ENCODE data around the gene RPGRIP1L. TPM values are rescaled to one million over a fixed set of nuclear protein-coding genes. Genes with fewer than 3 reads are reported as not detected.

Gene RPGRIP1L
- total and polyA plus RNA-seq, 5 donors from 2014 or later = 1.5 to 3.2 (median 1.9) TPM

DNA sequence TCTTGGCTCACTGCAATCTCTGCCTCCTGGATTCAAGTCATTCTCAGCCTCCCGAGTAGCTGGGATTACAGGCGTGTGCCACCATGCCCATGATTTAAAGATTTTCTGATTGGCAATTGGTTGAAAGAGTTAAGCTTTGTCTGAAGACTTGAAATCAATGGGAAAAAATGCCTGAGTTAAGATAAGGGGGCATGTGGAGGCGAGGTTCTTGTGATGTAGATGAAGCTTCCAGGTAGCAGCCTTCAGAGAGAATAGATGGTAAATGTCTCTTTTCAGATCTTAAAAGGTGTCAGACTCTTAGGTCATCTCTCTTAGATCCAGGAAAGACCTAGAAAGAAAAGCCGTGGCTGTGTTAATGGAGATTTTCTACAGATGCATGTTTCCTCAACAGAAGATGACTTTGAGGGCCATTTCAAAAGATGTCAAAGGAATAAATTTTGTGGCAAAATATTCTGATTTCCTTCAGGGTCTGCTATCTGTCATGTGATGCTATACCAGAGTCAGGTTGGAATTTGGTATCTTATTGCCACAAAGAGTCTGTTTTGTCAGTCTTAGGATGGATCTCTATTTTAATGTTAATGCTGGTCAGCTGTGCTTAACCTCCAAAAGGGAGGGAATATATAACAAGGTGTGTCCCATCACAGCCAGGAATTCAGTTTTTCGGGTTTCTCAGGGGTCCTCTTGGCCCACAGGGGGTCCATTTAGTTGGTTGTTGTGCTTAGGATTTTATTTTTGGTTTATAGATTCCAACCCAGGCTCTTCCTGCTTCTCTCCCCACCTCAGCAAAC lies 142.4 kb downstream of the RPGRIP1L start:
- H3K4me3 Mint-ChIP-seq = no peak overlapping the region
- no peaks in the 10 kb centered on the region for H3K36me3 Mint-ChIP-seq
- no peaks in the 10 kb centered on the region for H3K4me1 ChIP-seq (ENCODE audit: control insufficient read depth, insufficient read depth, low read length, poor library complexity, severe bottlenecking)
- no peak overlapping the region for H3K27ac Mint-ChIP-seq
- H3K4me3 ChIP-seq (ENCODE audit: low read depth, low read length) = no peak overlapping the region
- no peaks in the 10 kb centered on the region for H3K36me3 ChIP-seq (ENCODE audit: control insufficient read depth, insufficient read depth, low read length)
- peaks cover 0 to 3% (median 0%) of the 10 kb centered on the region in 7 donors for H3K9me3 Mint-ChIP-seq
- H3K9me3 ChIP-seq (ENCODE audit: control insufficient read depth in 2 of 2, low read length in 2 of 2) = no peaks in the 10 kb centered on the region
- no peak for ATAC-seq (ENCODE audit: low read depth in 2 of 2)
- no peak for DNase-seq
- no peaks in the 10 kb centered on the region for H3K27me3 ChIP-seq (ENCODE audit: control insufficient read depth, insufficient read depth, low read length)
- H3K27ac ChIP-seq (ENCODE audit: insufficient read depth, low read length, poor library complexity, severe bottlenecking) = no peak overlapping the region
- H3K4me1 Mint-ChIP-seq = no peaks in the 10 kb centered on the region
- peaks cover 4% of the 10 kb centered on the region for H3K27me3 Mint-ChIP-seq

DNA sequence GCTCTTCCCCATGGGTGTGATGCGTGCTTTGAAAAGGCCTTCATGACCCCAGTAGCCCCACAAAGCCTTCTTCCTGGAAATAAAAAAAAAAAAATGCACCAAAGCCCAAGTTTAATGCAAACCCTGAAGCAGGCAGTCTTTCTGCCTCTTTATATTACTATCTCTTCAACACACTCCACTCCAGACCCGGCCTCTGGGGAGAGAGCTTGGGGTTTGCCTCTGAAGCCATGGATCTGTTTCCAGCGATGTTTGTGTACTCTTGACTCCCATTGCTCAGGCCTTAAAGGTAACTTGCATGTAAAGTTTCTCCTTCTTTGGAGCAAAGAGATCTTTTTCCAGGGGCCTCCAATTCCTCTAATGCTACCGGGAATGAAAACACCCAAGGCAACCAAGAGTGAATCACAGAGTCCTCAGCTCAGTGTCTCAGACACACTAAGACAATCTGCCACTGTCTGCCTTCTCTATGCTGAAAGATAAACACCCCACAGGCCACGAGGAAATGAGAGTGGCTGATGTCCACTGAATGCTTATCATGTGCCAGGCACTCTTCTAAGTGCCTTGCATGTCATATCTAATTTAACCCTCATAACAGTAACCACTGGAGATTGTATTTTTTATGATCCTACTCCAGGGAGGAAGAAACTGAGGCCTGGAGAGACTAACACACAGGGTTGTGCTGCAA lies 144.2 kb downstream of the RPGRIP1L start:
- Mint-ChIP-seq H3K4me3 (no peak overlapping the region), H3K27me3 (no peaks in the 10 kb centered on the region), H3K9me3 (peaks cover 0 to 3% (median 0%) of the 10 kb centered on the region in 7 donors), H3K4me1 (no peaks in the 10 kb centered on the region), H3K27ac (no peak overlapping the region), H3K36me3 (no peaks in the 10 kb centered on the region)
- H3K4me3 ChIP-seq (ENCODE audit: low read depth, low read length) = no peak overlapping the region
- ATAC-seq (ENCODE audit: low read depth in 2 of 2) (no peak), DNase-seq (no peak)
- H3K27me3 ChIP-seq (ENCODE audit: control insufficient read depth, insufficient read depth, low read length) = no peaks in the 10 kb centered on the region
- H3K27ac ChIP-seq (ENCODE audit: insufficient read depth, low read length, poor library complexity, severe bottlenecking) = no peak overlapping the region
- no peaks in the 10 kb centered on the region for H3K36me3 ChIP-seq (ENCODE audit: control insufficient read depth, insufficient read depth, low read length)
- no peaks in the 10 kb centered on the region for H3K9me3 ChIP-seq (ENCODE audit: control insufficient read depth in 2 of 2, low read length in 2 of 2)
- no peaks in the 10 kb centered on the region for H3K4me1 ChIP-seq (ENCODE audit: control insufficient read depth, insufficient read depth, low read length, poor library complexity, severe bottlenecking)

DNA sequence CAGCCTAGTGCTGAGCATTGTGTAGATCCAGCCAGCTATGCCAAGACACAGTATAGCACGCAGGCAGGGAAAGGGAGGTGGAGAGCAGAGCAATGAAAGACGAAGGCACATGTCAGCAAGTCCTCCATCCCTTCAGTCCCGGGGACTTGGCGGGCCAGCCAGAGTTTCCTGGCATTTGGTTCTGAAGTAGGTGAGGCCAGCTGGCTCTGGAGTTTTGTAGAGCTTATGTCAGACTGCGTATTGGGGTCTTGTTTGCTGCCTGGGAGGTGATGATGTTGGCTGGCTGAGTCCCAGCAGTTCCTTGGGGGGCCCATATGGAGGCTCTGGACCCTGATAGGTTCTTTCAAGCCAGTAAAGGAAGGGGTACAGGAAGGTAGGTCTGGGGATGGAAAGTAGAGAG lies 144.9 kb downstream of the RPGRIP1L start:
- Histone ChIP-seq H3K9me3 (ENCODE audit: control insufficient read depth in 2 of 2, low read length in 2 of 2) (no peaks in the 10 kb centered on the region), H3K4me3 (ENCODE audit: low read depth, low read length) (no peak overlapping the region), H3K4me1 (ENCODE audit: control insufficient read depth, insufficient read depth, low read length, poor library complexity, severe bottlenecking) (no peaks in the 10 kb centered on the region), H3K27ac (ENCODE audit: insufficient read depth, low read length, poor library complexity, severe bottlenecking) (no peak overlapping the region), H3K36me3 (ENCODE audit: control insufficient read depth, insufficient read depth, low read length) (no peaks in the 10 kb centered on the region), H3K27me3 (ENCODE audit: control insufficient read depth, insufficient read depth, low read length) (no peaks in the 10 kb centered on the region)
- no peaks in the 10 kb centered on the region for H3K4me1 Mint-ChIP-seq
- H3K27me3 Mint-ChIP-seq = peaks cover 6% of the 10 kb centered on the region
- H3K27ac Mint-ChIP-seq = peak overlapping the region in 1 of 3 donors; percentile 44
- ATAC-seq (ENCODE audit: low read depth in 2 of 2) (no peak), DNase-seq (no peak)
- no peaks in the 10 kb centered on the region for H3K36me3 Mint-ChIP-seq
- peaks cover 0 to 2% (median 0%) of the 10 kb centered on the region in 7 donors for H3K9me3 Mint-ChIP-seq
- H3K4me3 Mint-ChIP-seq = no peak overlapping the region

DNA sequence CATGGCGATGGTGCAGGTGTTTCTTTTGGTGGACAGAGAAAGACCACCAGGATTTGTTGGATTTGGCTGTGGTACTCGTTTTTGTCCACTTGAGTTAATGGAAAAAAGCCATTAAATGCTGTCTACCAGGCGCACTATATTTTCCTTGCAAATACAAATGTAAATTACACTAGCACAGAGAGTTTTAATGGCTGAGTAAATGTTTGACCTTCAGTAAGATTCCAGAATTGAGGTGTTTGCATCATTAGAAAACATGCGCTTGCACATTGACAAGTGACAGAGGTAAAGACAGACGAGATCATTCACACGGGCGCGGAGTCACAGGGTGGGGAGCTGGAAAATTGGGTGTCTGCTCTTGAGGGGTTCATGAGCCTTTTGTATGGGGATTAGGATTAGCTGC lies 147.1 kb downstream of the RPGRIP1L start:
- H3K9me3 Mint-ChIP-seq = no peaks in the 10 kb centered on the region
- no peaks in the 10 kb centered on the region for H3K4me1 Mint-ChIP-seq
- H3K36me3 ChIP-seq (ENCODE audit: control insufficient read depth, insufficient read depth, low read length) = no peaks in the 10 kb centered on the region
- H3K27me3 Mint-ChIP-seq = peaks cover 8% of the 10 kb centered on the region
- no peaks in the 10 kb centered on the region for H3K4me1 ChIP-seq (ENCODE audit: control insufficient read depth, insufficient read depth, low read length, poor library complexity, severe bottlenecking)
- no peaks in the 10 kb centered on the region for H3K27me3 ChIP-seq (ENCODE audit: control insufficient read depth, insufficient read depth, low read length)
- no peaks in the 10 kb centered on the region for H3K36me3 Mint-ChIP-seq
- DNase-seq (no peak), ATAC-seq (ENCODE audit: low read depth in 2 of 2) (no peak)
- no peak overlapping the region for H3K4me3 ChIP-seq (ENCODE audit: low read depth, low read length)
- H3K4me3 Mint-ChIP-seq = no peak overlapping the region
- H3K9me3 ChIP-seq (ENCODE audit: control insufficient read depth in 2 of 2, low read length in 2 of 2) = no peaks in the 10 kb centered on the region
- no peak overlapping the region for H3K27ac Mint-ChIP-seq
- no peak overlapping the region for H3K27ac ChIP-seq (ENCODE audit: insufficient read depth, low read length, poor library complexity, severe bottlenecking)

DNA sequence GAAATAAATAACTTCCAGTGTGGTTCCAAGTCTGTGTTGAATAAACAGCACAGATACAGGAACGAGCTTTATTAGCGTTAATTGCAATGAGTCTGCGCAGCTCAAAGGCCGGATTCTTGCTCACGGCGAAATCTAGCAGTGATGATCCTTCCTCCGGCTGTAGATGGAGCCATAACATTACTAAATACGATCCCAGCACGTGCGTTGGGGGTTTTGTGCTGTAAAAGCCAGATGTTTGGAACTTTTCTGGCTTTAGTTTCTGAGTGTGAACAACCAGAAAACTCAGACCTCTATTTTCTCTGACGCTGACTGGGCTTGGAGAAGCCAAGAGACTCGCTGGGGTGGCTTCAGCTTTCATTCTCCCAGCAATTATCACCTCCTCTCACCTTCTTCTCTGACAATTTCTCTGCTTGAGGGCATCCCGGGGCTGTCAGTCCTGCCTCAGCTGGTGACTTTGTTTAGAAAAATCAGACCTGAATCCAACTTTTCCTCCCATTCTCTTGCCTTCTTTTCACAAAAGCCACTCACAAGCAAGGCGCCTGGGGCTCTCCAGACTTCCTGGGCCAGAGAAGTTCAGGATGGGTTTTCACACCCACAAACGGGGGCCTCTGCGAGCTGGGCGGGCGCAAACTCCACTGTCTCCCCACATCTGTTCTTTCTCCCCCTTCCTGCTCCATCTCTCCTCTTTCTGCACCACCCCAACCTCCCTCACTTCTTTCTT lies 153.5 kb downstream of the RPGRIP1L start:
- Mint-ChIP-seq H3K27ac (no peak overlapping the region), H3K4me3 (peak overlapping the region in 1 of 4 donors; percentile 40), H3K4me1 (peaks cover 11 to 40% (median 25%) of the 10 kb centered on the region in 4 donors), H3K9me3 (no peaks in the 10 kb centered on the region), H3K36me3 (no peaks in the 10 kb centered on the region), H3K27me3 (peaks cover 13% of the 10 kb centered on the region)
- Histone ChIP-seq H3K36me3 (ENCODE audit: control insufficient read depth, insufficient read depth, low read length) (no peaks in the 10 kb centered on the region), H3K27me3 (ENCODE audit: control insufficient read depth, insufficient read depth, low read length) (no peaks in the 10 kb centered on the region), H3K9me3 (ENCODE audit: control insufficient read depth in 2 of 2, low read length in 2 of 2) (no peaks in the 10 kb centered on the region), H3K27ac (ENCODE audit: insufficient read depth, low read length, poor library complexity, severe bottlenecking) (no peak overlapping the region), H3K4me3 (ENCODE audit: low read depth, low read length) (no peak overlapping the region), H3K4me1 (ENCODE audit: control insufficient read depth, insufficient read depth, low read length, poor library complexity, severe bottlenecking) (peaks cover 29% of the 10 kb centered on the region)
- DNase-seq (peak; percentile 33 to 68 (median 61)), ATAC-seq (ENCODE audit: low read depth in 2 of 2) (peak; percentile 75 to 80)

Other genes starting within 250 kb of the RPGRIP1L start
- gene AKTIP, start 200.7 kb downstream of the RPGRIP1L start, total RNA-seq = 60.0 TPM
- gene AKTIP, start 200.7 kb downstream of the RPGRIP1L start, polyA plus RNA-seq = 100 to 1,000 TPM in 1 of 4 donors, 10 to 100 TPM in 3; 74.1 to 109 (median 83.7) TPM
- gene FTO, start 297 bp upstream of the RPGRIP1L start, total RNA-seq = 58.6 TPM
- gene FTO, start 297 bp upstream of the RPGRIP1L start, polyA plus RNA-seq = 10 to 100 TPM; 88.0 to 97.6 (median 95.4) TPM

Data from CD4-positive, CD25-positive, alpha-beta regulatory T cell (primary cell).